Umbilical cord (tissue), 2 donors: Measurements from ENCODE around the gene ZNF41. TPM values are rescaled to one million over a fixed set of nuclear protein-coding genes. Genes with fewer than 3 reads are reported as not detected.
A peak's percentile ranks its signal among the peaks of the same experiment; 100 is the strongest.
"Not testable (repeated sequence)": the region's sequence is repeated elsewhere in the genome, so short reads cannot be mapped to it uniquely, and the experiment has no call there.

Source experiments
- DNase-seq: peaks from one replicate; pipeline ENCODE4 v3.0.0-alpha.2; 2015; ENCODE audit warnings: low spot score
- total RNA-seq: library from RNA; depleted of rRNA; stranded (reverse); fragments of >200 nt; gene quantifications from one replicate; pipeline ENCODE4 v1.2.3, GENCODE V29; 2014; ENCODE audit warnings: low replicate concordance; ENCODE audit not compliant: insufficient read depth

Gene ZNF41
- total RNA-seq, 1 donor from 2014 or later = 3.9 TPM

DNA sequence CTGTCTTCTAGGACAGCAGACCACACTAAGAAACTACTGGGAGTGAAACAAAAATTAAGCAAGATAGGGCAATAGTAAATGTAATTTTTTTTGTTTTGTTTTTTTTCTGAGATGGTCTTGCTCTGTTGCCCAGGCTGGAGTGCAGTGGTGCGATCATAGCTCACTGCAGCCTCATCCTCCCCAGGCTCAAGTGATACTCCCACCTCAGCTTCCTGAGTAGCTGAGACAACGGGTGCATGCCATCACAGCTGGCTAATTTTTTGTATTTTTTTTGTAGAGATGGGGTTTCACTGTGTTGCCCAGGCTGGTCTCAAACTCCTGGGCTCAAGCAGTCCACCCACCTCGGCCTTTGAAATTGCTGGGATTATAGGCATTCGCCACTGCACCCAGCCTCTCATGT is 9.1 kb upstream of the ZNF41 start:
- not testable (repeated sequence) for DNase-seq

DNA sequence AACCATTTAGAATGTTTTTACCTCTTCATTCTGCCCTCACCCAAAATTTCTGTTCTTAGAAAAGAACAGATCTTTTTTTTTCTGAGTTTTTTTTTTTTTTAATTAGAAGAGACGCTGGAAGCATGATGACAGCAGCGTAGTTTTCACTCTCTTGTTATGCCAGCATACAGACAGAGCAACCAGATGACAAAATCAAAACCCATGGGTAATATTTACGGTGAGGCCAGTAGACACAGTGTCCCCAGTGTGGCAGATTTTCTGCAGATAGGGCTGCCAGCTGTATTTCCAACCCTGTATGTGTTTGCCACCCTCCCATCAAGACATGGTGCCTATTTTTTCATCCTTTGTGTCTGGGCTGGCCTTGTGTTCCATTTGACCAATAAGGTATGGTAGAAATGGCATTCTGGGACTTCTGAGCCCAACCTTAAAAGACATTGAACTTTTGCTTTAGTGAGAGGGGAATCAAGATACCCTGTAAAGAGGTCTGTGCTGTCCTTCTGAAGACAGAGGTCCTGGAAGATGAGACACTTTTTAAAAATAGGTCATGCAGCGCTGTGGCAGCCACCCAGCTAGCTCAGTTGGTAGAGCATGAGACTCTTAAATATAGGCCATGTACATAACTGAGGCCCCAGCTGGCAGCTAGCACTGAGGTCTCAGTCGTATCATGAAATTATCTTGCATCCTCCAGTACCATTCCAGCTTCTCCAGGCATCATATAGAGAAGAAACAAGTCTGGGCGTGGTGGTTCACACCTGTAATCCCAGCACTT is 6.7 kb upstream of the ZNF41 start:
- no peak for DNase-seq

DNA sequence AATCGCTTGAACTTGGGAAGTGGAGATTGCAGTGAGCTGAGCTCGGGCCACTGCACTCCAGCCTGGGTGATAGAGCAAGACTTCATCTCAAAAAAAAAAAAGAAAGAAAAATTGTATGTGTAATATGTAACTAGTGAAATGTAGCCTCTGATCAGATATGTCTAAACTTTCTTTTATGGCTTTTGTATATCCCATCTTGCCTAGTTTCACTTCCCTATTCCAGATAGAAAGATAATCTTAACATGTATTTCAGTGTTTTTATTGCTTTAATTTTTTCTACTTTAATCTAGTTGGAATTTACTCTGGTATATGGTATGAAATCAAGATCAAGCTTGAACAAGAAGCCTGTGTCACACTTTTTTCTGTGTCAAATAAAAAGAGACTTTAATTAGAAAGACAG is 1.9 kb upstream of the ZNF41 start:
- no peak for DNase-seq

DNA sequence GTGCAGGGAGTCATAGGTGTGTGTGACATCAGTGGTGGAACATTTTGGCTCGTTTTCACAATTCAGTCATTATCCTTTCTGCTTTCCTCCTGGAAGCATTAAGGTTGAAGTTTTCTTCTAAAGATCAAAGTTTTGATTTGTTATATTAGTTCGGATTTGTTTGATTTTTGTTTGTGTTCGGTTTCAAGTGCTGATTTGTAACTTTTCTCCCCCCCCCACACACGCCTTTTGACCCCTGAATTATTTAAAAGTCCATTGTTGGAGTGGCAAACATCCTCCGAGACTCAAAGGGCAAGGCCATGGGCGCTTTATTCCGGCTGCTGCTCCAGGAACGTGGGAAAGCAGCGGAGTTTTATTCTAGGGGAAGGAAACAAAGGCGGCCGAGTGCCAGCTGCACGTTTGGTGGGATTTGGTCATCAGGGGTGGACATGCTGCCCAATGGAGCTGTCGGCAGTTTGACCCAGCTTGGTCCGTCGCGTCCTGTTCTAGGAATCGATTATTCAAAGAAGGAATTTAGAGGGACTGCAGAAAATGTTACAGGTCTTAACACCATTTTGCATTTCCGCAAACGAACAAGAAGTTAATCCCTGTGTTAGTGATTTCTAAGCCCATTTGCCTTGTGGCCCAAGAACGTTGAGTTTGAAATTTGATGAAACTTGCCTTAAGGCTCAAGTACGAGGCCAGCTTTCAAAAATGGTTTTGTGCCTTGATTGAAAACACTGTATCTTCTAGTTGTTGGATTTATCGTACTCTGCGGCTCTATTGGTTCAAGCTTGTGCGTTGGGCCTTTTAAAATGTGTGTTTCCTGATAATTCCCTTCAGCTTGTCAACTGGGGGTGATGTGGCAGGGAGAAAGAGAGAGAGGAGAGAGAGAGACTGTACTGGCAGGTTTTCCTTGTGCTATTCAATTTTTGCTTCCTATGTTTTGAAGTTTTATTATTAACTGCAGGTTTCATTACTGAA is 565 bp upstream of the ZNF41 start:
- DNase-seq = peak; percentile 21

DNA sequence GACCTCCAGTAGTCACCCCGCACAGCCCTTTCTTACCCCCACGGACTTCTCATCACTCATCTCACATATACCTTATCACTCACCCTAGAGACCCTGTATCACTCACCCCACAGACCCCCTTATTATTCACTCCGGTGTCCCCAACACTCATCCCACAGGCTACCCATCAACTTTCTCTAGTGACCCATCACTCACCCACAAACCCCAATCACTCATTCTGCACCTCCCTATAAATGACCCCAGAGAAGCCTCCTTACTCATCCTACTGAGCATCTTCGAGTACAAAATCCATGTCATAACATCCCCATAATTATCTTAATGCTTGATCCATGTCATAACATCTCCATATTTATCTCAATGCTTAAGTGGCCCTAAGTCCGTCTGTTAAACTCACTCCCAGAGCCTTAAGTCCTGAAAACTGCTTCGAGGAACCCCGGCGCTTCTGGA is 934 bp downstream of the ZNF41 start:
- no peak for DNase-seq

DNA sequence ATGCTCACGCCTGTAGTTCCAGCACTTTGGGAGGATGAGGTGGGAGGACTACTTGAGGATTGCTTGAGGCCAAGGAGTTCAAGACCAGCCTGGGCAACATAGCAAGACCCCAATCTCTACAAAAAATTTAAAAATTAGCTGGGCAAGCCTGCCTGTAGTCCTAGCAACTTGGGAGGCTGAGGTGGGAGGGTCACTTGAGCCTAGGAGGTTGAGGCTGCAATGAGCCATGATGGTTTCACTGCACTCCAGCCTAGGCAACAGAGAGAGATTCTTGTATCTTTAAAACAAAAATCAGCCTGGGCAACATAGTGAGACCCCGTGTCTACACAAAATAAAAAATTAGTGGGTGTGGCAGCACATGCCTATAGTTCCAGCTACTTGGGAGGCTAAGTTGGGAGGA is 1.9 kb downstream of the ZNF41 start:
- DNase-seq = no peak

DNA sequence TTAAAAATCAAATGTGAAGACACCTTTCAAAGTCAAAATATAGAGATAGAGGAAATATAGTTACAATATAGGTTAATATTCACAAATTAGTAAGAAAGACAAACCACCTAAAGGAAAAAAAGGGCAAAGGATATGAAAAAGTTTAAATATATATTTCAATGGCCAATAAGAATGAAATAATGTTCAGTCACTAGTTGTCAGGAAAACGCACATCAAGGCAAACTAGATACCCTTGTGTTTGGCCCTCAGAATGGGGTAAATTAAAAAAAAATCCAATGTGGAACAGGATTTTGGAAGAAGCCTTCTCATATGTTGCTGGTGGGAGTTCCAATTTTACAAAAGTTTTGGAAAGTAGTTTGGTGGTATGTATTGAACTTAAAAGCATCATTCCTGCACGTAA is 2.4 kb downstream of the ZNF41 start:
- no peak for DNase-seq

DNA sequence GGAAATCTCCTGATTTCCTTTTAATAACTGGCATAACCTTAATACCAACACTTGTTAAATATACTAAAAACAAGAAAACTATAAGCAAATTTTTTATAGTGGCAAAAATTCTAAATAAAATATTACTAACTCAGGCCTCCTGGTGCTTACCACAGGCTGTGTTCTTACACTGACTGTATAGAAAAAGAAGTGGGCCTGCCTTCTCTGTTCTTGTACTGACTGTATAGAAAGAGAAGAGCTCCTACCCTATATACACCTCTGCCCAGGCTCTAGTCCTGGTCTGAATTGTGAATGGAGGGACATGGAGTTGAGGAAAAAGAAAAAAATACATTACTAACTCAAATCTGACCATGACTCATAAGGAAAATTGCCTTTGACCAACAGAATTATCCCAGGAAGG is 7.5 kb downstream of the ZNF41 start:
- DNase-seq = no peak

DNA sequence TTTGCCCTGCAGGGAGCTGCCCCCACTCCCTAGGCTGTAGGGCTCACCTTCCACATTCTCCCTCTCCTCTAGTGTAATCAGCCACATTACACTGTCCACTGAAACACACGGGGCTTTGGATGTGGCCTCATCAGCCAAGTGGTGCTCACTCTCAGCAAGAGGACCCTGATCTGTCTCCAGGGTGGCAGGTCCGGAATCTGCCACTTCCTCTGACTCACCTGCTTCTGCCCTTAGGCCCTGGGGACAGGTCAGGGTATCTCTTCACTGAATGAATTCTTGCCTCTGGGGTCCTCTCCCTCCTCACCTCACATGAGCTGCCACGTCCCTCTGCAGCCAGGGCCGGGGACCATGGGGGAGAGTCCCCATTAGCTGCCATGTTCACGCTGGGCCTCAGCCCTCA is 15.9 kb downstream of the ZNF41 start:
- DNase-seq = no peak

DNA sequence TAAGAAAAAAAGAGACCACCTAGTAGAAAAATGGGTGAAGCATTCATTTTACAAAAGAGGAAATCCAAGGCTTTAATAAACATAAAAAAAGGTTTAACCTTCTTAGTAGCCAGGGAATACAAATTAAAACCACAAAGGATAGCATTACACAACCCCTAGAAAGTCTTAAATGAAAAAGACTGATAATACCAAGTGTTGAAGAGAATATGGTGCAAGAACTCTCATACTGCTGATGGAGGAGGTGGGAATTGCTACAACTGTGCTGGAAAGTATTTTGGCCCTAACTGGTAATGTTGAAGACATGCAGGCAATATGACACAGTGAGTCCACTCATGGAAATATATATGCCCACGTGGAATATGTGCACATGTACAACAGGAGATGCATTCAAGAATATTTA is 22.5 kb downstream of the ZNF41 start:
- no peak for DNase-seq

DNA sequence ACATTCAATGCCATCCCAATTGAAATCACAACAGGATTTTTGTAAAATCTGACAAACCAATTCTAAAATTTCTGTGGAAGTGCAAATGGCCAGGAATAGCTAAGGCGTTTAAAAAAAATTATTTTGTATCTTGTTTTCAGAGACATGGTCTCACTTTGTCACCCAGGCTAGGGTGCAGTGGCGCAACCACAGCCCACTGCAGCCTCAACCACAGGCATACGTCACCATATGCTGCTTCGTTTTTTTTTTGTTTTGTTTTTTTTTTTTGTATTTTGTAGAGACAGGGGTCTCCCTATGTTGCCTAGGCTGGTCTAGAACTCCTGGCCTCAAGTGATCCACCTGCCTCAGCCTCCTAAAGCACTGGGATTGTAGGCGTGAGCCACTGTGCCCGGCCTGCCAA is 24.5 kb downstream of the ZNF41 start:
- DNase-seq = no peak

DNA sequence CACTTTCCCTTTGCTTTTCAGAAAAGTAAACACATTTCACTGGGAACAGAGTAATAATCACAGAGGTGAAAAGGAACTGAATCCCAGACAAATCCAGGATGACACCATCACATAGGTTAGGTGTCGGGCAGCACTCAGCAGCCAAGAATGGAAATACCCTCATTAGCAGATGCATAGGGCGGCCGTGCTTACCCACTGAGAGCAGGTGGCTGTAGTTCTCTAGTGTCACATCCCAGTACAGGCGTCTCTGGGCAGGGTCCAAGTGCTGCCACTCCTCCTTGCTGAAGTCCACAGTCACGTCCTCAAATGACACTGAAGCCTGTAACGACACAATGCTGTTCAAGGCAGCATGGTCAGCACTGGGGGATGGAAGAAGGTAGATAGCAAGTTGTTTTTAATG is 26.9 kb downstream of the ZNF41 start:
- no peak for DNase-seq

DNA sequence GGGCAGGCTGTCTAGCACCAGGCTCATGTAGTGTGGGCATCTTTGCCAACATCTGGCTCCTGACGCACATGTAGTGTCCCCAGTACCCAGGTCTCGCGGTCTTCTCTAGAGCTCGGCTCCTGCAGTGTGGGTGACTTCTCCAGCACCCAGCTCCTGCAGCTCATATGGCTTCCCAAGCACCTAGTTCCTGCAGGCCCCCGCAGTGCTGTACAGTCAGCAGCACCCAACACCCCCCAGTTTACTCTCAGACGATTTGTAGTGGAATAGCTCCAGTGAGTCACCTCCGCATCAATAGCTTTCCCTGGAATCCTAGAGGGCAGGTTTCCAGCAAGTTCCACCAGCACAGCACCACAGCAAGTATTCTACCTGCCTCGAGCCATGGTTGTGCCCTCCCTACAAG is 30.9 kb downstream of the ZNF41 start:
- DNase-seq = no peak

DNA sequence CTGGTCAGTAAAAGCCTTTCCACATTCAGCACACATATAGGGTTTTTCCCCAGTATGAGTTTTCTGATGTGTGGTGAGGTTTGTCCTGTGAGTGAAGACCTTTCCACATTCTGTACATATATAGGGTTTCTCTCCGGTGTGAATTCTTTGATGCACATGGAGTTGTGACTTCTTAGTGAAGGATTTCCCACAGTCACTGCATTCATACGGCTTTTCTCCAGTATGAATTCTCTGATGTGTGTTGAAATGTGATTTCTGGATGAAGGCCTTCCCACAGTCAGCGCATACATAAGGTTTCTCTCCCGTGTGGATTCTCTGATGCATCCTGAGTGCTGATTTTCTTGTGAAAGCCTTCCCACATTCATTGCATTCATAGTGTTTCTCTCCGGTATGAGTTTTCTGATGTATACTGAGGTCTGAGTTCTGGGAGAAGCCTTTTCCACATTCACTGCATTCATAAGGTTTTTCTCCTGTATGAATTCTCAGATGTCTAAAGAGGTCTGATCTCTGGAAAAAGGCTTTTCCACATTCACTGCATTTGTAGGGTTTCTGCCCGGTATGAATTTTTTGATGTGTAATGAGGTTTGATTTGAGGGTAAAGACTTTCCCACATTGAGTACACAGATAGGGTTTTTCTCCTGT is 34.7 kb downstream of the ZNF41 start:
- no peak for DNase-seq

DNA sequence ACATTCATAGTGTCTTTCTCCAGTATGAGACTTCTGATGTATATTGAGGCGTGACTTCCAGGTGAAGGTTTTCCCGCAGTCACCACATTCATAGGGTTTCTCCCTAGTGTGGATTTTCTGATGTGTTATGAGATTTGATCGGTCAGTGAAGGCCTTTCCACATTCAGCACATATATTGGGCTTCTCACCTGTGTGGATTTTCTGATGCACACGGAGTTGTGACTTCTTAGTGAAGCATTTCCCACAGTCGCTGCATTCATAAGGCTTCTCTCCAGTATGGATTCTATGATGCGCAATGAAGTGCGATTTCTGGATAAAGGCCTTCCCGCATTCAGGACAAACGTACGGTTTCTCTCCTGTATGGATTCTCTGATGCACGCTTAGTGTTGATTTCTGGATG is 35.4 kb downstream of the ZNF41 start:
- DNase-seq = no peak

DNA sequence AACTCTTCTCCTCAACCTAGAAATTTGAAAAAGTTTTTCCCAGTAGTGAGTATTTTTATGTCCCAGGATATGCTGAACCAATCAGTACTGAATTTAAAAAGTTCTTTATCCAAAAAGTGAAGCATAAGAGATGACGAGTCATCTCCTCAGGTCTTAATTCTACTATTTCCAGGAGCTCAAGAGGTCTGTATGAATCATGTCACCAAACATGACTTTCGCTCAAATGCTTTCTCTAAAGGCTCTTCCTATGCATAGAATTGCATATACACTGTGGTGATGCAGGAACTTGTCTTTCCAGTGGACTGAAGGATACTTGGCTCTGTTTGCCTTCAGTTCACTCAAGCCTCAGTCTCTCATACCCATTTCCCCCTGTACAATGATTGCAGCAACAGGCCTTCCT is 36.1 kb downstream of the ZNF41 start:
- DNase-seq = no peak

DNA sequence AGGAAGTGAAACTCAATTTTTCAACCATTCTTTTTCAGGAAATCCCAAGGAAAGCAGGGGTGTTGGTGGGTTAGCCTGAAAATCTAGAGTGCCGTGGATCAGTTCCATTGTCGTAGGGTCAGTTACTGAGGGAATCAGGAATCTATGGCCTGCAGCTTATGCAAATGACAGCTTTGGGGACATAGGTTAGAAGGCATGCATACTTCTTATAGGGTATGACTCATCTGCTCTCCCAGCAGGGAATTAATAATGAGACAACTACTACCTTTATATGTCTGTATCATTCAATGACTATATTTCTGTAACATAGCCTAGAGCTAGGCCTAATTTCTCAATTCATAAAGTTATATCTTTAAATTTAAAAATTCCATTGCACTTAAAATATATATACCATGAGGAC is 36.6 kb downstream of the ZNF41 start:
- DNase-seq = no peak

DNA sequence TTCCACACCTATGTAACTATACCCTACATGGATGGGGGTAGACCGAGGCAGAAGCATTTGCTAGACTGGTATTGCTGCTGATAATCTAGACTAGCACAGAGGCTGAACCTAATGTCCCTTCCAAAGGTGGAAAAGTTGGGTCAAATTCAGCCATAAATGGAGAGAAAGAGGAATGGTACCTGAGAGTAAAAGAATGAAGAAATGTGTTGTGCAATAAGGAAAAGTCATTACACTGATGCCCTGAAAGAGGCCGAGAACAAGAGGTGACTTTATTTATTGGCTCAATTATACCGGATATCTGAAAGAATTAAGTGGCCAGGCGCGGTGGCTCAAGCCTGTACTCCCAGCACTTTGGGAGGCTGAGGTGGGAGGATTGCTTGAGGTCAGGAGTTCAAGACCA is 52.1 kb downstream of the ZNF41 start:
- no peak for DNase-seq

DNA sequence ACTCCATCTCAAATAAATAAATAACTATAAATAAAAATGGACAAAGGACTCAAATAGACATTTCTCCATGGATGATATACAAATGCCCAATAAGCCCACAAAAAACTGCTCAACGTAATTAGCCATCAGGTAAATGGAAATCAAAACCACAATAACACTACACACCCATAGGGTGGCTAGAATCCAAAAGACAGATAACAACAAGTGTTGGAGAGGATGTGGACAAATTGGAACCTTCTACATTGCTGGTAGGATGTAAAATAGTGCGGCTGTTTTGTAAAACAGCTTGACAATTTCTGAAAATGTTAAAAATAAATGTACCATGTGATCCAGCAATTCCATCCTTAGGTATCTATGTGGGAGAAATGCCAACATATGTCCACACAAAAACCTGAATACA is 60.6 kb downstream of the ZNF41 start:
- no peak for DNase-seq

DNA sequence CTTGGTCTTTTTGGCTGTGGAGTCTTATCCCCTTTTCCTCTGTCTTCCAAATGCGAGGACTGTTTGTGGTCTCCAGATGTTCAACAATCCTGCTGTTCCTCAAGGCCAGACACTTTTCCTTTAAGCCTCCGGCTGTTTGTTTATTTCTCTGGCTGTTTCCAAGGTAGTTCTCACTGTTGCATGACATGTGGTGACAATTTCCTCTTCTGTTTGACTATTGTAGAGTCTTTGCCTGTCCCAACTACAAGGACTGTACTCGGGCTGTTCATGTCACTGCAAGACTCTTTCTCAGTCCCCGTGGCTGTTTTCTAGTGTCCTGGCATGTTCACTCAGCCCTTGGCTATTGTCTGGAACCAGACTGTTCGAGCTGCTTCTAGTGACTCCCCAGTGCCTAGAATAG is 62.1 kb downstream of the ZNF41 start:
- no peak for DNase-seq

DNA sequence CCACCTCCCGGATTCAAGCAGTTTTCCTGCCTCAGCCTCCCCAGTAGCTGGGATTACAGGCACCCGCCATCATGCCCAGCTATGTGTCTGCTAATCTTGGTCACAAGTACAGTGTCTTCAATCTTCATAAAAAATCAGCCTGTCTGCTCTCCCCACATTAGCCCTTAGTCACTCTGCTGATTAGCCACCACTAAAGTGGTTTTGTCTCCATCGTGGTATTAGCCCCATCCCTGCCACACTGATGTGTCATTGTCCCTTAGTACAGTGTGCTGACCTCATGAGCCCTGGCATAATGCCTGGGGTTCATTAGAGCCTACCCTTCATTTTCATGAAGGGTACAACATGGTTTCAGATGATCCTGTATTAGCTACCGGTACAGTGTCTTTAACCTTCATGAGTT is 62.8 kb downstream of the ZNF41 start:
- no peak for DNase-seq

DNA sequence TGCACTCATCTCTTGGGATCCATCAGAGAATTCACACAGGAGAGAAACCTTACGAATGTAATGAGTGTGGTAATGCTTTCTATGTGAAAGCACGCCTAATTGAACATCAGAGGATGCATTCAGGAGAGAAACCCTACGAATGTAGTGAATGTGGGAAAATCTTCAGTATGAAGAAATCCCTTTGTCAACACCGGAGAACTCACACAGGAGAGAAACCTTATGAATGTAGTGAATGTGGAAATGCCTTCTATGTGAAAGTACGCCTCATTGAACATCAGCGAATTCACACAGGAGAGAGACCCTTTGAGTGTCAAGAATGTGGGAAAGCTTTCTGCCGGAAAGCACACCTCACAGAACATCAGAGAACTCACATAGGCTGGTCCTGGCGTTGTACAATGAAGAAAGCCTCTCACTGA is 69.8 kb downstream of the ZNF41 start:
- no peak for DNase-seq
